Stimulated activated CD8-positive, alpha-beta memory T cell treated with anti-CD3 and anti-CD28 coated beads, Interleukin-4, amount 100 ng/mL, for 1 hour (primary cell): Measurements from ENCODE around the gene PLA2G12B.
"Not testable (repeated sequence)": the region's sequence is repeated elsewhere in the genome, so short reads cannot be mapped to it uniquely, and the experiment has no call there.

Experiments used
- DNase-seq, 2 donors: peaks; one replicate each; pipeline ENCODE4 v3.0.0-alpha.2; 2020; ENCODE audit warnings: low read depth in 2 of 2, low spot score in 1 of 2

Gene PLA2G12B

DNA sequence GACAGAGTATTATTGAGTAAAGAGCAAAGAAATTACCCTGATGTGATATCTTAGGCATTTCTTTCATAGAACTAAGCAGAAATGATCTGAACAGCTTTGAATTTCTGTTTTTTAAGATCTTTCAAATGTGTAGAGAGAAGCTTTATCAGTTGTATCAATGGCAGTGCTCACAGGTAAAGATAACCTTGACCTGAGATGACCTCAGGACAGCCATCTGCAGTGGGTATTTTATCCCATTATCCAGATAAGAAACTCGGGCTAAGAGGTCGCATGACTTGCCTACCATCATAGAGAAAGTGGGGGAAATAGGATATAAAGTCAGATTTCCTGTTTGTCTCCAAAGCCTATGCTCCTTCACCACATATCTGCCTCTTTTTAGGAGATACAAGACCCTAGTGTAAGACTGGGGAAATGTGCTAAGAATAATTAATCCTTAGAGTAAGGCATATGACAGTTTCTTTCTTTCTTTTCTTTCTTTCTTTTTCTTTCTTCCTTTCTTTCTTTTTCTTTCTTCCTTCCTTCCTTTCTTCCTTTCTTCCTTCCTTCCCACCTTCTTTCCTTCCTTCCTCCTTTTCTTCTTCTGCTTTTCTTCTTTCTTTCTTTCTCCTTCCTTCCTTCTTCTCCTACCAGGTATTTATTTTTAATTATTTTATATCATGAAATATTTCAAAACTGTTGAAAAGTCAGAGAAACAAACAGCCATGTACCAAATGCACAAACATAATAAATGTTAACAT, 10.9 kb downstream of the PLA2G12B start:
- DNase-seq: no peak

DNA sequence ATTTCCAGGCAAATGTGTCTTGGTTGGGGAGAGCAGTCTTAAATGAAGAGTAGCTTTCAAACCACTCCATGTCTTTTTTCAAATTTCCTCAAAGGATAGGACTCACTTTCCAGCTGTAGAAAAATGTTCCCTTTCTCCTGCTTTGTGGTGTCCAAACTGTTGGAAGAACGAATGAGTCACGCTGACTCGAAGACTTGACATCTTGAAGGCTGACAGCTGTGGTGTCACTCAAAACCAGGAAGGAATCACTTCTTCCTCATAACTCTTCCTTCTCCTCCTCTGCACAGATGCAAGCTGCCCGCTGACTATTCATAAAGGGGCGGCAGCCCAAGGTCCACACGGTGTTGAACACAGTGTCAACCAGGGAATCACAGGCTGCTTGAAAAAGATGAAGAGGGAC, 19.2 kb downstream of the PLA2G12B start:
- no peak for DNase-seq

DNA sequence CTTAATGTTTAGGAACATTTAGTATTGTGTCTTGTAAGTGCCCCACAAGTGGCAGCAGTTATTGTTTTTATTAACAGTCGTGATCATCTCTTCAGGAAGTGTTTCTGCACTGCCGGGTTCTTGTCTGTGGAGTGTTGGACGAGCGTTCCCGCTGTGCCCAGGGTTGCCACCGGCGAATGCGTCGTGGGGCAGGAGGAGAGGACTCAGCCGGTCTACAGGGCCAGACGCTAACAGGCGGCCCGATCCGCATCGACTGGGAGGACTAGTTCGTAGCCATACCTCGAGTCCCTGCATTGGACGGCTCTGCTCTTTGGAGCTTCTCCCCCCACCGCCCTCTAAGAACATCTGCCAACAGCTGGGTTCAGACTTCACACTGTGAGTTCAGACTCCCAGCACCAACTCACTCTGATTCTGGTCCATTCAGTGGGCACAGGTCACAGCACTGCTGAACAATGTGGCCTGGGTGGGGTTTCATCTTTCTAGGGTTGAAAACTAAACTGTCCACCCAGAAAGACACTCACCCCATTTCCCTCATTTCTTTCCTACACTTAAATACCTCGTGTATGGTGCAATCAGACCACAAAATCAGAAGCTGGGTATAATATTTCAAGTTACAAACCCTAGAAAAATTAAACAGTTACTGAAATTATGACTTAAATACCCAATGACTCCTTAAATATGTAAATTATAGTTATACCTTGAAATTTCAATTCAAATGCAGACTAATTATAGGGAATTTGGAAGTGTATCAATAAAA, 22.2 kb downstream of the PLA2G12B start:
- DNase-seq: no peak

DNA sequence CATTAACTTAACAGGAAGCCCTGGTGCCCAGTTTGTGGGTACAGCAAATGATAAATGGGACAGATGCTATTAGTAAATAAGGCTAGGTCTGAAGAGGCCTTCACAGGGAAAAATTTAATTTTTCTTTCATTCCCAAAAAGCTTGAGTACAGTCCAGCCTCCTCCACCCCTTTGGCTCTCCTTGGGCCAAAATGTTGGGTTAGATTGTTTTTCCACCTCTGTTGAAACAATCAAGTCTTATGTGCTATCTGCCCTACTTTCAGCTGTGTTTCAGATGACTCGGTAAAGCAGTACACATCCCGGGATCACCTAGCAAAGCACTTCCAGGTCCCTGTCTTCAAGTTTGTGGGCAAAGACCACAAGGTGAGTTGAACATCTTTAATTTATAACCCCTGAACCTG, 24.3 kb downstream of the PLA2G12B start:
- DNase-seq: no peak

DNA sequence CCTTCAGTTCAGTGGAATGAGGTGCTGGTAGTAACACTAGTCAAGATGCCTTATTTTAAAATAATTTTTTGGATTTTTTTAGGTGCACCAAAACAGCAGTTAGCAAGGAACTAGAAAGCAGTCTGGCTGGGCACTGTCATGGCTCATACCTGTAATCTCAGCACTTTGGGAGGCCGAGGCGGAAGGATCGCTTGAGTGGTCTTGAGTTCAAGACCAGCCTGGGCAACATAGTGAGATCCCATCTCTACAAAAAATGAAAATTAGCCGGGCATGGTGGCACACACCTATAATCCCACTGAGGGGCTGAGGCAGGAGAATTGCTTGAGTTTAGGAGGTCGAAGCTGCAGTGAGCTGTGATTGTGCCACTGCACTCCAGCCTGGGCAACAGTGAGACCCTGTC, 25.8 kb downstream of the PLA2G12B start:
- DNase-seq: no peak

DNA sequence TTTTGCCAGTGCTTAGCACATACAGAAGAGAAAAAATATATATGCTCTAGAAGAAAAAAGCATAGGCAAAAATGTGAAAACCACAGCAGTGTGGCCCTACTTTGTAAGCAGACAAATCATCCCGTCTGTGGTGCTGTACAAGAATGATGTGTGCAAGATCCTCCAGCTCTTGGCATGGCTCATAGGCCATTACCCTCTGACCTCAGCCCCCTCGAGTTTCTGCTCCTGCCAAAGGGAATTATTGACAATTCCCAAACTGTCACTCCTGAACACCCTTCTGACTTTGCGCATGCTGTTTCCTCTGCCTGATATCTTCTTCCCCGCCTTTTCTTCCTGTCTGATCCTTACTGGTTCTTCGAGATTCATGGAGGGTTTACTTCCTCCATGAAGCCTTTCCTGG, 27.1 kb downstream of the PLA2G12B start:
- DNase-seq: no peak

DNA sequence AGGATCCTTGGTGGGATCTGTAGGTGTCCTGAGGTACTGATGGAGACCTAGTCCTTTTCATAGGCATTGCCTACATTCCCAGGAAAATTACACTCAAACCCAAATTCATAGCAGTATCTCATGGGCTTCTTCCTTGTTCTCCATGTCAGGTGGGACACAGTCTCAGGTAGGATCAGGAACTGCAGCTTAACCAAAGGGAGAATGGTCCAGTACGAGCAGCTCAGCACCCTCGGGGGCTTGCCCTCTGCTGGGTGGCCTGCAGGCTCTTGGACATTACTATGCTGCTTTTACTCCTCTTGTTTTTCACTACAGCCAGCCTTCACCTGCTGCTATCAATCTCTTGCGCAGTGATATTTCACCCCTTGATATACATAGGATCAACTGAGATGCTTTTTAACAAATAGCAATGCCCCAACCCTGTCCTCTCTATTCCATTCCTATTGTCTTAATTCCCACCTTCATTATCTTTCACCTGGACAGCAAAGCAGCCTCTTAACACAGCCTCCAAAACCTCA, 28.6 kb downstream of the PLA2G12B start:
- no peak for DNase-seq

DNA sequence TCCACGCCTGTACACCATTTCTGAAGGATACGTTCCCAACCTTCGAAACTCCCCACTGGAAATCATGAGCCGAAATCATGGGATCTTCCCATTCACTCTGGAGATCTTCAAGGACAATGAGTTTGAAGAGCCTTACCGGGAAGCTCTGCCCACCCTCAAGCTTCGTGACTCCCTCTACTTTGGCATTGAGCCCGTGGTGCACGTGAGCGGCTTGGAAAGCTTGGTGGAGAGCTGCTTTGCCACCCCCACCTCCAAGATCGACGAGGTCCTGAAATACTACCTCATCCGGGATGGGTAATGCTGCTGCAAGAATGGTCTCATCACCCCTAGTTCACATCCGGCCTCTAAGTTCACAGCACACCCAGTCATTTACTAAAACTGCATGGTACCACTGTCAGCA, 30.3 kb downstream of the PLA2G12B start:
- DNase-seq: no peak

DNA sequence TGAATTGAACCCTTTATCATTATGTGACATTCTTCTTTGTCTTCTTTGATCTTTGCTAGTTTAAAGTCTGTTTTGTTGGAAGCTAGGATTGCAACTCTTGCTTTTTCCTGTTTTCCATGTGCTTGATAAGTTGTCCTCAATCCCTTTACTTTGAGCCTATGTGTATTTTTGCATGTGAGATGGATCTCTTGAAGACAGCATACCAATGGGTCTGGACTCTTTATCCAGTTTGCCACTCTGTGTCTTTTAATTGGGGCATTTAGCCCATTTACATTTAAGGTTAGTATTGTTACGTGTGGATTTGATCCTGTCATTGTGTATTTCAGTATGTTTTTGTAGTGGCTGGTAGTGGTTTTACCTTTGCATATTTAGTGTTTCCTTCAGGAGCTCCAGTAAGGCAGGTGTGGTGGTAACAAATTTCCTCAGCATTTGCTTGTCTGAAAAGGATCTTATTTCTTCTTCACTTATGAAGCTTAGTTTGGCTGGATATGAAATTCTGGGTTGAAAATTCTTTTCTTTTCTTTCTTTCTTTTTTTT, 33.4 kb downstream of the PLA2G12B start:
- not testable (repeated sequence) for DNase-seq

DNA sequence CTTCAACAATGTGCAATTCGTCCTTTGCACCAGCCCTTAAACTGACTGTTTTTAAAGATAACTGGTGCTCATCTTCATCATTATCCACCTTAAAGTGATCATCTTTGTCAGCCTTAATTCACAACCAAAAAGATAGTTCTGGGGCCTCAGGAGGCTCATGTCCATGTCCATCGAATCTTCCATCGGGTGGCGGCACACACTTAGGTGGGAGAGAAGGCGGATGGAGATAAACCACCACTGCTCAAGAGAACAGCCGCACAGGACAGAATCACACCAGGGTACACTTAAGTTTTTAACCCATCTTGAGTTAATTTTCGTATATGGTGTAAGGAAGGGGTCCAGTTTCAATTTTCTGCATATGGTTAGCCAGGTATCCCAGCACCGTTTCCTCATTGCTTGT, 36.3 kb downstream of the PLA2G12B start:
- no peak for DNase-seq

DNA sequence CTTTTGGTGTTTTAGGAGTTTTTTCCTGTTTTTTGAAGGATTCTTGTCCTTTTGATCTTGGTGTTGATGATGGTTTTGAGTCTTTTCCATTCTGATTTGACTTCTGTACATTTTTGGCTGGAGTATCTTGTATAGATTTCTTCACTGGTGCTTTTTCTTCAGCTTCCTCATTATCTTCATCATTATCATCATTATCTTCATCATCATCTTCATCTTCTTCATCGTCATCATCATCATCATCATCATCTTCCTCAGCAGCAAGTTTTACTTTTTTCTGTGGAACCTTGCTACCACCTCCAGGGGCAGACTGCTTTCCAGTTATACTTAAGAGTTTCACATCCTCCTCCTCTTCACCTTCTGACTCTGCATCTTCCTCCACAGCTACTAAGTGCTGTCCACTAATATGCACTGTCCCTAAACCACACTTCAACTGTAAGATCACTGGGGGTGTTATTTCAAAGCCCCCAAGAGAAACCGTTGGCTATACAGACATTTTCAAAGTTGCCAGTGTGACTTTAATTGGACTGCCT, 36.7 kb downstream of the PLA2G12B start:
- not testable (repeated sequence) for DNase-seq

DNA sequence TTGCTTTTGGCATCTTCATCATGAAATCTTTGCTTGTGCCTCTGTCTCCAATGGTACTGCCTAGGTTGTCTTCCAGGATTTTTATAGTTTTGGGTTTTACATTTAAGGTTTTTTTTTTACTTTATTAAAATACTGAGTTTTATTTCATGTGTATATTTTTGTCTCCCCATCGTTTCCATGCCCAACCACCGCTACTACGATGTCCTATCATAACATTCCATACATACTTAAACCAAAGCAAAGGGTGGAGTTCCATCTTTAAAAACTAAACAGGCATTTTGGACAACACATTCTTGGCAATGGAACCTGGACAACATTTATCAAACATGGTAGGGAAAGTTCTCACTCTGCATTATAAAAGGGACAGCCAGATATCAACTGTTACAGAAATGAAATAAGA, 37.4 kb downstream of the PLA2G12B start:
- not testable (repeated sequence) for DNase-seq

DNA sequence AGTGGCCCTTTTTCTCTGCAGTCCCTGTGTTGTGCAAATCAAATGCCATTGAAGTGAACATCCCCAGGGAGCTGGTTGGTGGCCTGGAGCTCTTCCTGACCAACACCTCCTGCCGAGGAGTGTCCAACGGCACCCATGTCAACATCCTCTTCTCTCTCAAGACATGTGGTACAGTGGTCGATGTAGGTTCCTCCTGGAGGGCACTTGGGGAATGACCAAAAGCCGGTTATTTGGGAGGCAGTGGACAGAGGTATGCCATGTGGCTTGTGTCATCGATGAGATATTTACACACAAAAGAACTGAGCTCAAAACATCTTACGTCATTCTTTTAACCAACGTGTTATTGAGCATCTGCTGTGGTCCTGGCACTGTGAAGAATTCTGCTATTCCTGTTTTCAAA, 41.3 kb downstream of the PLA2G12B start:
- DNase-seq: no peak

DNA sequence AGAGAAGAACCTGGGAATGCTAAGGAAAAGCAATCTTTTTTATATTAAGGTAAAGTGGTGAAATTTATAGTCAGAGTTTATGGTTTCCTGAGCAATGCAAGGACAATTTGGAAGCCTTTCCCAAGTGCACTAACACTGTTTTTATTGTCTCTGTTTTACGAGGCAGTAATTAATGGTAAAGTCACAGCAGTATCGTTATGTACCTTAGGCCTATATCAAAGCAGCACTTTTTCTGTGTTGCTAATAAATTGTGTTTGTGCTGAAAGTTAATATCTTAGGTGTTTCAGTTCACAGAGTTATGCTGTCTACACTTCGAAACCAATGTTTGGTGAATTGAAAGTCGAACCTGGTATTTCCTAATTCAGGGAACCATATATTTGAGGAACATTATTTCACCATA, 41.9 kb downstream of the PLA2G12B start:
- DNase-seq: no peak

DNA sequence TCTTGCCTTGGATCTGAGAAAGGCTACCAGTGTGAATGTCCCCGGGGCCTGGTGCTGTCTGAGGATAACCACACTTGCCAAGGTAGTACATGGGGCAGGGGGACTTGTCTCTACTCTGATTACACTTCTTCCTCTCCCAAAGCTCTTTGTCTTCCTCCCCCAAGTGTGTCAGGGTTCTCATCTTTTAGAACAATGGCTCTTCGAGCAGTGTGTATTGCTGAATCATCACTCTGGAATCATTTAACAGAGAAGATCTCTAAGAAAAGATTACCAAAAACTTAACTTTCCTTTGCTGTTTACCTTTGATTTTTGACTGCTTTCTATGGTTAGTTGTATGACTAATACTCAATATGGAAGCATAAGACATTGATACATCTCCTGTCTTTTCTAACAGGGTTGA, 42.8 kb downstream of the PLA2G12B start:
- no peak for DNase-seq

DNA sequence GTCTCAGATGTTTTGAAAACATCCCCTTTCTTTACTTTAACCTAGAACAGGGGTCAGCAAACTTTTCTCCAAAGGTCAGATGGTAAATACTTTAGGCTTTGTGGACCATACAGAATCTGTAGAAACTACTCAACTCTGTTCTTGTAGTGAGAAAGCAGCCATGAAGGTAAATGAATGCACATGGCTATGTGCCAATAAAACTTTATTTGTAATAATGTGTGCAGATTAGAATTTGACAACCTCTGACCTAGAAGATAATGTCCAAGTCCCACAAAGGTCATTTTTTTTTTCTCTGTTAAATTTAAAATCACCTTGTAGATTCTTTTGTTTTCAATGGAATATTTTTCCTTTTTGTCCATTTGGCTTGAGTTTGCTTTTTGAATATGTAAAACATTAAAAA, 43.9 kb downstream of the PLA2G12B start:
- no peak for DNase-seq

DNA sequence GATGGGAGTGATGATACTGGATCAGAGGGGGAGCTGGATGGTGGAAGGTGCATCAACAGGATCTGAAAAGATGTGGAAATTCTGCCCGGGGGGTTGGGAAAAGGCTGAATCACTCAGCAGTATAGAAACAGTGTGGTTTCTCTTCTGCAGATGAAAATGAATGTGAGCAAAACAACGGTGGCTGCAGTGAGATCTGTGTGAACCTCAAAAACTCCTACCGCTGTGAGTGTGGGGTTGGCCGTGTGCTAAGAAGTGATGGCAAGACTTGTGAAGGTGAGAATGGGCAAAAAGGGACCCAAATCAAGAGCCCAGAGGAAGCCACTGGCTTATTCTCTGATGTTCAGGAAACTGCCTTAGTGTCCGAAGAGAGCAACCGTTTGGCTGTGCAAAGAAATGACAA, 48.2 kb downstream of the PLA2G12B start:
- DNase-seq: no peak

DNA sequence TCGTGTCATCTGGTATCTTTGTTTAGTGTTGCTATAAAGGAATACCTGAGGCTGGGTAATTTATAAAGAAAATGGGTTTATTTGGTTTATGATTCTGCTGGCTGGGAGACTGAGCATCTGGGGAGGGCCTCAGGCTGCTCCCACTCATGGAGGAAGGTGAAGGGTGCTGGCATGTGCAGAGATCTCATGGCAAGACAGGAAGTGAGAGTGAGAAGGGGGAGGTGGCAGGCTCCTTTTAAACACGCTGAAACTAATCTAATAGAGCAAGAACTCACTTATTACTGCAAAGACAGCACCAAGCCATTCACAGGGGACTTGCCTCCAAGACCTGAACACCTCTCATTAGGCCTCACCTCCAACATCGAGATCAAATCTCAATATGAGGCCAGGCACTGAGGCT, 49.8 kb downstream of the PLA2G12B start:
- no peak for DNase-seq

DNA sequence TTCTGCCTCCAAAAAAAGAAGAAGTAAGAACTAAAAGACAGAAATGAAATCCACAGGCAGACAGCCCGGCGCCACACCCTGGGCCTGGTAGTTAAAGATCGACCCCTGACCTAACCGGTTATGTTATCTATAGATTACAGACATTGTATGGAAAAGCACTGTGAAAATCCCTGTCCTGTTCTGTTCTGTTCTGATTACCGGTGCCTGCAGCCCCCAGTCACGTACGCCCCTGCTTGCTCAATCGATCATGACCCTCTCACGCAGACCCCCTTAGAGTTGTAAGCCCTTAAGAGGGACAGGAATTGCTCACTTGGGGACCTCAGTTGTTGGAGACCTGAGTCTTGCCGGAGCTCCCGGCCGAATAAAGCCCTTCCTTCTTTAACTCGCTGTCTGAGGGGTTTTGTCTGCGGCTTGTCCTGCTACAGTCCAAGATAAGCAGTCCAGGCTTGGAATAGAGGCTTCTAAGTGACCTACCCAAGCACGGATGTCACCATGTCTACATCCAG, 50.6 kb downstream of the PLA2G12B start:
- DNase-seq: not testable (repeated sequence)

DNA sequence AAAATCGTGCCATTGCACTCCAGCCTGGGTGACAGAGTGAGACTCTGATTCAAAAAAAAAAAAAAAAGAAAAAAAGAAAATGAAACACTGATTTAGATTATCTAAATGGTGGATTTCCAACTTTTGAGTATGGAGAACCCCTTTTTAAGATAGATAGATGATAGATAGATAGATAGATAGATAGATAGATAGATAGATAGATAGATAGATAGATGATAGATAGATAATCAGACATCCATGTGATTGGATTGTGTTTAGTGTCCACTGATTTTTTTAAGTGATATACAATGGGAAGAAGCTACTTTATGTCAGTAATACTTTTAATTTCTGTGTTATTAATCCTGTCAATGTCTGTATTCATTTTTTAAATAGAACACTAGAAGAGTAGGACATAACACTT, 55.1 kb downstream of the PLA2G12B start:
- DNase-seq: no peak

DNA sequence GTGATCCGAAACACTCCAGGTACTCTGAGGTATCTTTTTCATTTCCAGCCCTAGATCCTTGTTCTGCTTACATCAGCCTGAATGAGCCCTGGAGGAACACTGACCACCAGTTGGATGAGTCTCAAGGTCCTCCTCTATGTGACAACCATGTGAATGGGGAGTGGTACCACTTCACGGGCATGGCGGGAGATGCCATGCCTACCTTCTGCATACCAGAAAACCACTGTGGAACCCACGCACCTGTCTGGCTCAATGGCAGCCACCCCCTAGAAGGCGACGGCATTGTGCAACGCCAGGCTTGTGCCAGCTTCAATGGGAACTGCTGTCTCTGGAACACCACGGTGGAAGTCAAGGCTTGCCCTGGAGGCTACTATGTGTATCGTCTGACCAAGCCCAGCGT, 56.0 kb downstream of the PLA2G12B start:
- DNase-seq: no peak
